ENCODE measurements around the gene SPRY4. TPM values are rescaled to one million over a fixed set of nuclear protein-coding genes. Genes with fewer than 3 reads are reported as not detected.

Gene SPRY4
- total RNA-seq, 1 donor from 2014 or later = 2.4 TPM

DNA sequence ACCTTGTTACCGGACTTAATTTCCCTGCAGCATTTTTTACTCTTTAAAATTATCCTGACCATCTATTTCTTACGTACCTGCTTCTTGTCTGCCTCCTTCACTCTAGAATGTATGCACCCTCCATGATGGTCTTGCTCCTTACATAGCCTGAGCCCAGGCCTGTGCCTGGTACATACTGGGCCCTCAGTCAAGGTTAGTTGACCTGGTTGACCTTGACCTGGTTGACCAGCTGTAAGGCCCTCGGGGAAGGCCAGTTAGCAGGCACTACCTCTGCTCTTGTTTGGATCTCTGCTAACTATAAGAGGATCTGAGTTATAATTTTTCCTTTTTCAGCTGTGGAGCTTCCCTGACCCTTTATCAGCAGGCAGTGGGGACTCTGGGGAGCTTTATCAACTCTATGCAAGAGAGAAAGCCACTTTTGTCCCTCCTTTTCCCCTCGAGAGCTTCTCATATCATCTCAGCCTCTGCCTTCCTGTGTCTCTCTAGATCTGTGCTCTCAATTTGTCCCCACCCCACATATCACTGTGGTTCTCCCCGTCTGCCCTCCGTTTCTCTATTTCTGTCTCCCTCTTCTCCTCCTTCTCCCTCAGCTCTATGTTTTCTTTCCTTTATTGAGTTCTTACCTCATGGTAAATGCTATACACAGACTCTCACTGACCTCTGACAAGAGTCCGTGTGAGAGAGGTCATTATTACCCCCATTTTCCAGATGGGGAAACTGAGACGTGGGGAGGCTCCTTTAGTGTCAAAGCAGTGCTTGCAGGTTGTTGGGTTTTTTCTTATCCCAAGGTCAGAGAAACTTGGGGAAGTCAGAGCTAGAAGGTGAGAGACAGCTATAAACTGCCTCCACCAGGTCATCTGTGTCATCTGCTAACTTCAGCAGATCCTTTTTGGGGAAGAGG is 28.6 kb downstream of the SPRY4 start:
- no peak for DNase-seq (ENCODE audit: low spot score)
- Mint-ChIP-seq H3K4me1 (ENCODE audit: low read depth) (peaks cover under 1% of the 10 kb centered on the region), H3K27ac (no peak overlapping the region), H3K36me3 (ENCODE audit: low read depth) (no peaks in the 10 kb centered on the region), H3K9me3 (no peaks in the 10 kb centered on the region), H3K4me3 (no peak overlapping the region), H3K27me3 (ENCODE audit: insufficient read depth) (peaks cover 4% of the 10 kb centered on the region)
- intact Hi-C loops (cut with micrococcal nuclease) = no loop called here

DNA sequence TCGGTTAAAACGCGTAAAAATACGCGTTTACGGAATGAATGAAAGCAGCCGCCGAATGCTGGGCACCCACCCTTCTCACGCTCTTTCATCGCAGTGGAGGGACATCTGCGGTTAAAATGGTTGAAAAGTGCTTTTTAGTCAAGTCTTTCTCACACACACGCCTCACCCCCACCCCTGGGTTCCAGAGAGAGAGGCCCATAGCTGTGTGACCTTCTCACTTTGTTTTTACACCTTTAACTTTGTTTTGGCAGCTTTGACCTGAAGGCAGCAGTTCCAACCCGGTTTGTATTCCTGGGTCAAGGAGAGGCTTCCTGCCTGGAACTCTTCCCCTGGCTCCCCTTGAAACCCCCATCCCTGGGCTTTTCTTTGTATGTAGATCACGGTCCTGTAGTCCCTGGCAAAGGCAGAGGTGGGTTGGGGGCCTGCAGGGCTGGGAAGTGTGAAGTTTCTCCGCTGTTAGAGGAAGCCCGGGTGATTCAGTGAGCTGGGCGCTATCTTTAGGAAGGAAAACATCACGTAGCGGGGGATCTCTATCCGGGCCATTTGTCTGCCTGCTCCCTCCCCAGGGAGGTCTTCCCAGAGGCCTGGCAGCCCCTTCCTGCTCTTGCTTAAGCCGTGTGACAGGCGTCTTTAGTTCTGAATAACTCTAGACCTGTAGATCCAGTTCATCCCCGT is 29.6 kb downstream of the SPRY4 start:
- intact Hi-C loops (cut with micrococcal nuclease) = no loop called here
- Mint-ChIP-seq H3K4me3 (no peak overlapping the region), H3K4me1 (ENCODE audit: low read depth) (no peaks in the 10 kb centered on the region), H3K36me3 (ENCODE audit: low read depth) (no peaks in the 10 kb centered on the region), H3K27me3 (ENCODE audit: insufficient read depth) (peaks cover 4% of the 10 kb centered on the region), H3K27ac (no peak overlapping the region), H3K9me3 (no peaks in the 10 kb centered on the region)
- DNase-seq (ENCODE audit: low spot score) = no peak

DNA sequence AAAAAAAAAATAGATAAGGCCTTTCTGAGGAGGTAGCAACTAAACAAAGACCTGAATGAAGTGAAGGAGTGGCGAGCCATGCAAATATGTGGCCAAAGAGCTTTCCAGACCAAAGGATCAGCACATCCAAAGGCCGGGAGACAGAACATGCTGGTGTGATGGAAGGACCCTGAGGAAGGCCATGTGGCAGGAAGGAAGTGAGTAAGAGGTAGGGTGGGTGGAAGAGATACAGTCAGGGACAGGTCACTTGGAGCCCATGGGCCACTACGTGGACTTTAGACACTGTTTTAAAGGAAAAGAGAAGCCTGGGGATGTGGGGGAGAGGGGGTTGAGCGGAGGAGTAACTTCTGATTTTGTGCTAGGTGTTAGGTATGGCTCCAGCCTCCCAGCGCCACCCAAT is 31.3 kb downstream of the SPRY4 start:
- H3K9me3 Mint-ChIP-seq = no peaks in the 10 kb centered on the region
- intact Hi-C loops (cut with micrococcal nuclease) = no loop called here
- DNase-seq (ENCODE audit: low spot score) = no peak
- no peaks in the 10 kb centered on the region for H3K36me3 Mint-ChIP-seq (ENCODE audit: low read depth)
- H3K4me3 Mint-ChIP-seq = no peak overlapping the region
- no peaks in the 10 kb centered on the region for H3K4me1 Mint-ChIP-seq (ENCODE audit: low read depth)
- H3K27me3 Mint-ChIP-seq (ENCODE audit: insufficient read depth) = no peaks in the 10 kb centered on the region
- H3K27ac Mint-ChIP-seq = no peak overlapping the region

DNA sequence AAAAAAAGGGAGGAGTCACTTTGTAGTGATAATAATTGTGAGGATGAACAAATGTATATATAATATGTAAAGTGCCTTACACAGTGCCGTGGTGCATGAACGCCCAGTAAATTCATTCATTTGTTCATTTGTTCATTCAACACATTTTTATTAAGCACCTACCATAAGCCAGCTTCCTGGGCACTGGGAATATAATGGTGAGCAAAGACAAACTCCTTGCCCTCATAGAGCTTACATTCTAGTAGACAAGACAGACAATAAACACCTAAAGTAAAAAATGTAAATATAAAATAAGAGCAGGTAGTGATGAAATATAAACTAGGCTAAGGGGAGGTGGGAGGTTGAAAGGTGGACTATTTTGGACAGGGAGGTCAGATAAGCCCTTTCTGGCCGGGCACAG is 32.0 kb downstream of the SPRY4 start:
- no peaks in the 10 kb centered on the region for H3K36me3 Mint-ChIP-seq (ENCODE audit: low read depth)
- no peaks in the 10 kb centered on the region for H3K9me3 Mint-ChIP-seq
- H3K27ac Mint-ChIP-seq = no peak overlapping the region
- DNase-seq (ENCODE audit: low spot score) = no peak
- intact Hi-C loops (cut with micrococcal nuclease) = no loop called here
- no peaks in the 10 kb centered on the region for H3K27me3 Mint-ChIP-seq (ENCODE audit: insufficient read depth)
- peaks cover 3% of the 10 kb centered on the region for H3K4me1 Mint-ChIP-seq (ENCODE audit: low read depth)
- no peak overlapping the region for H3K4me3 Mint-ChIP-seq

DNA sequence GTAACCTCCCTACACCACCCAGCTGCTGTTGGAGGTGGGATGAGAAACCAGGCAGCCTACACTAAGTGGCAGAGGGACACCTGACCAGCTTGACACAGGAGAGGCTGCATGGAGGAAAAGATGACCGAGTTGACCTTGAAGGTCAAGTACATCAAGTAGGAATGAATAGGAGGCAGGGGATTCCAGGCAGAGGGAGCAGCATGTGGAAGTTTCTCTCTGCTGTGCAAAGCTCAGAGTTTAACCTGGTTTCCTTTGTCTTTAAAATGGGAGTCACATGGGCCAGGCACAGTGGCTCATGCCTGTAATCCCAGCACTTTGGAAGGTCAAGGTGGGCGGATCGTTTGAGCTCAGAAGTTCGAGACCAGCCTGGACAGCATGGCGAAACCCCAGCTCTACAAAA is 32.6 kb downstream of the SPRY4 start:
- Mint-ChIP-seq H3K27ac (no peak overlapping the region), H3K27me3 (ENCODE audit: insufficient read depth) (no peaks in the 10 kb centered on the region), H3K4me3 (no peak overlapping the region), H3K36me3 (ENCODE audit: low read depth) (no peaks in the 10 kb centered on the region), H3K4me1 (ENCODE audit: low read depth) (peaks cover 9% of the 10 kb centered on the region), H3K9me3 (no peaks in the 10 kb centered on the region)
- DNase-seq (ENCODE audit: low spot score) = no peak
- intact Hi-C loops (cut with micrococcal nuclease) = no loop called here

DNA sequence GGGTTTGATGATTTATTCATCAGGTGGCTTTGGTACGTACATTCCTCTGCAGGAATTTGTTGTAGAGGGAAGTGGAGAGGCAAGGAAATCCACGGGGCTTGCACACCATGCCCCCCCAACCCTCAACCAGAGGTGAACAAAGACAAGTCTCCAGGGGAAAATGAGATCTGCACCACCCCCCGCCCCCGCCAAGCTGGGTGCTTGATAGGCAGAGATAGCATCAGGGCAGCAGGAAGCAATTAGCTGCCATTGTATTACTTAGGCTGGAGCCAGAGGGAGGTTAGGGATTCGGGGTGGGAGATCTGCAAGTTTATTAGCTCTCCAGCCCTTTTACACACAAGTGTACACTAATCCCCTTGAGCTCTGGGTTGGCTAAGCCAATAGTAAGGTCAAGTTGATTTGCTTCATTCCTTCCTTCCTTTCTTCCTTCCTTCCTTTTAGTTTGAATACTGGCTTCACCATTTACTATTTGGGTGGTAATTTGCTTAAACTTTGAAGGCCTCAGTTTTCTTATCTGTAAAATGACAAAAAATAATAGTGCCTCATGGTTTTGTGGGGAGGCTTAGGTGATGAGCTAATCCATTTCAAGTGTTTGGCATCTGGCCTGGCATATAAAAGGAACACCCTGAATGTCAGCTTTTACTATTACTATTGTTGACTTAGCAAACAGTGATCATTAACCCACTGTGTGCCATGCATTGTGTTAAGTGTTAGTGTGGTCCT is 34.1 kb downstream of the SPRY4 start:
- no peak for DNase-seq (ENCODE audit: low spot score)
- Mint-ChIP-seq H3K36me3 (ENCODE audit: low read depth) (no peaks in the 10 kb centered on the region), H3K27me3 (ENCODE audit: insufficient read depth) (no peaks in the 10 kb centered on the region), H3K4me1 (ENCODE audit: low read depth) (peaks cover 11% of the 10 kb centered on the region), H3K9me3 (no peaks in the 10 kb centered on the region), H3K27ac (no peak overlapping the region), H3K4me3 (no peak overlapping the region)
- intact Hi-C loops (cut with micrococcal nuclease) = no loop called here

DNA sequence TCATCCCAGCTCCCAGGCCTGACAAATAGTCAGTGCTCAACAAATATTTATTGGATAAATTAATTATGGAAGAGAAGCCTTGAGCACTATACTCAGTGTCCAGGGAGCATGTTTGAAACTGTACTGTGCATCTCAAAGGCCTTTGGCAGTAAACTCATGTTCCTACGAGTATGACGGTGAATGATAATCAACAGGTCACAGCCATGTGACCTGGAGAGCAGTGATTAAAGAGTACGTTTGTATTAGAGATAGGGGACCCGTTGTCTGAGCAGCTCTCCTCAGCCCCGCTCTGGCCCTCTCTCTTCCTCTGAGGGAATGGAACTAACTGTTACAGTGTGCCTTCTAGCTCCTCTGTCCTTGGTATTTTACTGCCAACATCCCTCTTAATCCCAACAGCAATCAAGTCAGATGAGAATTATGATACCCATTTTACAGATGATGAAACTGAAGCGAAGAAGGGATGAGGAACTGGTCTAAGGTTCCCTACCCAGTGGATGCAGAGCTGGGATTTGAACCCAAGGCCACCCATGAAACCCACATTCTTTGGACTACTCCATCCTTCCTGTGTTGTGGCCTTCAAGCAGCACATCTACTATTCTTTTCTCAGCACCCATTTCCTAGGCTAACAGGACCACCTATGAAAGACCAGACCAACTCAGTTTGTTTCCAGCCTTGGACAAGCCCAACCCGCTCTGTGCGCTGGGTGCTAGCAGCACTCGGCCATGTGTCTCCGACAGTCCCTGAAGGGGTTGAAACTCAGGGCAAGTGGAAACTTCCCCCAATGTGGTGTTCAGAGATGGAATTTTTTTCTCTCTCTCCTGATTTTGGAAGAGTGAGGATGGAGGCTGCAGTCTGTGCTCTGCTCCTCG is 34.9 kb downstream of the SPRY4 start:
- Mint-ChIP-seq H3K4me3 (no peak overlapping the region), H3K27ac (no peak overlapping the region), H3K36me3 (ENCODE audit: low read depth) (no peaks in the 10 kb centered on the region), H3K9me3 (no peaks in the 10 kb centered on the region), H3K4me1 (ENCODE audit: low read depth) (peaks cover 11% of the 10 kb centered on the region), H3K27me3 (ENCODE audit: insufficient read depth) (no peaks in the 10 kb centered on the region)
- no peak for DNase-seq (ENCODE audit: low spot score)
- intact Hi-C loops (cut with micrococcal nuclease) = no loop called here

DNA sequence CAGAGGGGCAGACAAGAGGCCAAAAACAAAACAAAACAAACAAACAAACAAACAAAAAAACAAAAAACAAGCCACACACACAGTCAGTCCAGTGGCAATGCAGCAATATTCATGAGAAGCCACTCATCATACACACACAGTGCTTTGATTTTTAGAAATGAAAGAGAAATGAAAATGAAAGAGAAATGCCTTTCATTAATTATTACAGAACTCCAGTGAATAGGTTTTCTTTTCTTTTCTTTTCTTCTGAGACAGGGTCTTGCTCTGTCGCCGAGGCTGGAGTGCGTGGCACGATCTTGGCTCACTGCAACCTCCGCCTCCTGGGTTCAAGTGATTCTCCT is 36.9 kb downstream of the SPRY4 start:
- H3K4me3 Mint-ChIP-seq = no peak overlapping the region
- H3K27me3 Mint-ChIP-seq (ENCODE audit: insufficient read depth) = no peaks in the 10 kb centered on the region
- peaks cover 16% of the 10 kb centered on the region for H3K4me1 Mint-ChIP-seq (ENCODE audit: low read depth)
- intact Hi-C loops (cut with micrococcal nuclease) = no loop called here
- no peaks in the 10 kb centered on the region for H3K36me3 Mint-ChIP-seq (ENCODE audit: low read depth)
- DNase-seq (ENCODE audit: low spot score) = no peak
- H3K27ac Mint-ChIP-seq = no peak overlapping the region
- H3K9me3 Mint-ChIP-seq = no peaks in the 10 kb centered on the region

DNA sequence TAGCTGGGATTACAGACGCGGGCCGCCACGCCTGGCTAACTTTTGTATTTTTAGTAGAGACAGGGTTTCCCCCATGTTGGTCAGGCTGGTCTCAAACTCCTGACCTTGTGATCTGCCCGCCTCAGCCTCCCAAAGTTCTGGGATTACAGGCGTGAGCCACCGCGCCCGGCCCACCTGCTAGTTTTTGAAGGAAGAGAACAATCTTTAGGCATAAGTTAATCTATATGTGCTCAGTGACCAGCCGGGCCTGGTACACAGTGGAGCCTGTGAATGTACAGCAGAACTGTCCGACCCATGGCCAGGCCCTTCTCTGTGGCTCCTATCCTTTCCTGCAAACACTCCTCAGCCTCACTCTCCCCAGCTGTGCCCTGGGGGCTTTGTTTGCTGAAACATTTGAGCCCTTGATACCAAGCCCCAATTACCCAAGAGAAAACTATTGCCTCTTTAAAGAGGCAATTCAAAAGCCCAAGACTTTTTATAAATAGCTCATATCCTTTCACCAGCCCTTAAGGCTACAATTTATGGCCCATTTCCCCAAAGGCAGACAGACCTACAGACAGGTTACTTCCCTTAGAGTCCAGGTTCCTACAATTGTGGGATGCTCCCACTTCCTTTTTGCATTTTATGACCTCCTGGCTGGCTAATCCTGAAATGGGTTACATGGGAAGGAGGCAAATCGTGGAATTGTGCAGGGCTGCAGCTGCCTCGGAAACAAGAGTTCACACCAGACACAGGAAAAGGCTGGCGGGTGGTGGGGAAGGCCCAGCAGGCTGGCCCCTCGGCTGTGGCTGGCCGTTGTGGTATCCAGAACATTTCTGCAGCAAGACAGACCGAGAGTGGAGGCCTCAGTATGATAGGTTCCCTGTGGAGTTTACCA is 37.5 kb downstream of the SPRY4 start:
- Mint-ChIP-seq H3K27me3 (ENCODE audit: insufficient read depth) (no peaks in the 10 kb centered on the region), H3K36me3 (ENCODE audit: low read depth) (no peaks in the 10 kb centered on the region), H3K9me3 (no peaks in the 10 kb centered on the region), H3K4me3 (no peak overlapping the region), H3K27ac (no peak overlapping the region), H3K4me1 (ENCODE audit: low read depth) (peaks cover 16% of the 10 kb centered on the region)
- intact Hi-C loops (cut with micrococcal nuclease) = no loop called here
- DNase-seq (ENCODE audit: low spot score) = no peak

DNA sequence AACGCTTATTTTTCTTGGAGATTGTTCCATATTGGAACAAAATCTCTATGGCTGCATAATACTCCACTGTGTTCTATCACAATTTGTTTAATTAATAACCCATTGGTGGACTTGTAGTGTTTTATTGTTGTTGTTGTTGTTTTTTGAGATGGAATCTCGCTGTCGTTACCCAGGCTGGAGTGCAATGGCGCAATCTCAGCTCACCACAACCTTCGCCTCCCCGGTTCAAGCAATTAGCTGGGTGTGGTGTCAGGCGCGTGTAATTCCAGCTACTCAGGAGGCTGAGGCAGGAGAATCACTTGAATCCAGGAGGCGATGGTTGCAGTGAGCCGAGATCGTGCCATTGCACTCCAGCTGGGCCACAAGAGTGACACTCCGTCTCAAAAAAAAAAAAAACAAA is 38.7 kb downstream of the SPRY4 start:
- H3K4me3 Mint-ChIP-seq = no peak overlapping the region
- no peak overlapping the region for H3K27ac Mint-ChIP-seq
- no peaks in the 10 kb centered on the region for H3K27me3 Mint-ChIP-seq (ENCODE audit: insufficient read depth)
- no peak for DNase-seq (ENCODE audit: low spot score)
- H3K4me1 Mint-ChIP-seq (ENCODE audit: low read depth) = peaks cover 16% of the 10 kb centered on the region
- no peaks in the 10 kb centered on the region for H3K9me3 Mint-ChIP-seq
- no peaks in the 10 kb centered on the region for H3K36me3 Mint-ChIP-seq (ENCODE audit: low read depth)
- intact Hi-C loops (cut with micrococcal nuclease) = no loop called here

DNA sequence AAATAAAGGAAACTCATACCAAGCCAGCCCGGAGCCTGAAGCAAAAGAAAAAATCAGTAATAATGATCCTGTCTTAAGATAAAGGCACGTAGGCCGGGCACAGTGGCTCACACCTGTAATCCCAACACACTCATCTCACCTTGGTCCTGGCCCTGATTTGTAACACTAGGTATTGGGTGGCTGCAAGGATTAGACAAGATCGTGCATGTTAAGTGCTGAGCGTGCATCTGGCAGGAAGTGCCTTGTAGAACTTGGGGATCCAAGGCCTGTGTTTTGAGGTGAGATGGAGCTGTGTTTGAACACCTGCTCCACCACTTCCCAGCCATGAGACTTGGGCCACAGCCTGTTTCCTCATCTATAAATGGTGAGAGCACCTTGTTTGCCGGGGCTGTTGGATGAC is 41.5 kb downstream of the SPRY4 start:
- no peak for DNase-seq (ENCODE audit: low spot score)
- H3K27ac Mint-ChIP-seq = no peak overlapping the region
- H3K4me1 Mint-ChIP-seq (ENCODE audit: low read depth) = peaks cover 16% of the 10 kb centered on the region
- intact Hi-C loops (cut with micrococcal nuclease) = no loop called here
- H3K9me3 Mint-ChIP-seq = no peaks in the 10 kb centered on the region
- H3K36me3 Mint-ChIP-seq (ENCODE audit: low read depth) = no peaks in the 10 kb centered on the region
- no peaks in the 10 kb centered on the region for H3K27me3 Mint-ChIP-seq (ENCODE audit: insufficient read depth)
- H3K4me3 Mint-ChIP-seq = no peak overlapping the region

DNA sequence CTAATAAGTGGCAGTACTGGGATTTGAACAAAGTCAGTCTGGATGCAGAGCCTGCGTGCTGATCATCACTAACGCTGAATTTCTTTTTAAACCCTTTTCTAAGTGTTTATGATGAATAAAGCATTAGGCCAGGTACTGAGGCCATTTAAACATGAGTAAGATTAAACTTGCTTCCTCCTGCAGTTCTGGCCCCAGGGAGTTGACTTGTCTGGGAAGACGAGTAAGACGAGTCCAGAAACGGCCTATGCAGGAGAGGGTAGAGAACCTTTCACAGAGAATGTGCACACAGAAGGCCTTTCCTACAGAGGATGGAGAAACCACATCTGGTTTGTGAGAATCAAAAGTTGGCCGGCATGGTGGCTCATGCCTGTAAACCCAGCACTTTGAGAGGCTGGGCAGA is 42.9 kb downstream of the SPRY4 start:
- no peaks in the 10 kb centered on the region for H3K9me3 Mint-ChIP-seq
- DNase-seq (ENCODE audit: low spot score) = no peak
- H3K4me1 Mint-ChIP-seq (ENCODE audit: low read depth) = peaks cover 5% of the 10 kb centered on the region
- no peak overlapping the region for H3K4me3 Mint-ChIP-seq
- H3K27ac Mint-ChIP-seq = no peak overlapping the region
- H3K27me3 Mint-ChIP-seq (ENCODE audit: insufficient read depth) = peaks cover 3% of the 10 kb centered on the region
- H3K36me3 Mint-ChIP-seq (ENCODE audit: low read depth) = no peaks in the 10 kb centered on the region
- intact Hi-C loops (cut with micrococcal nuclease) = no loop called here

All from activated T-helper 1 cell treated with anti-CD3 and anti-CD28 coated beads, Interleukin-12 subunit alpha, Interleukin-12 subunit beta, Interleukin-2, Interleukin-4 antibody, amounts not matched to agents 30 ng/mL and 10 ng/mL and 1 ng/mL, durations not matched to agents 14 hours and 24 hours and 36 hours (primary cell).